ENCODE results near the gene AGPS. TPM values are rescaled to one million over a fixed set of nuclear protein-coding genes. Genes with fewer than 3 reads are reported as not detected.

AGPS gene
- polyA plus RNA-seq, 1 experiment, result 6.9 TPM

DNA sequence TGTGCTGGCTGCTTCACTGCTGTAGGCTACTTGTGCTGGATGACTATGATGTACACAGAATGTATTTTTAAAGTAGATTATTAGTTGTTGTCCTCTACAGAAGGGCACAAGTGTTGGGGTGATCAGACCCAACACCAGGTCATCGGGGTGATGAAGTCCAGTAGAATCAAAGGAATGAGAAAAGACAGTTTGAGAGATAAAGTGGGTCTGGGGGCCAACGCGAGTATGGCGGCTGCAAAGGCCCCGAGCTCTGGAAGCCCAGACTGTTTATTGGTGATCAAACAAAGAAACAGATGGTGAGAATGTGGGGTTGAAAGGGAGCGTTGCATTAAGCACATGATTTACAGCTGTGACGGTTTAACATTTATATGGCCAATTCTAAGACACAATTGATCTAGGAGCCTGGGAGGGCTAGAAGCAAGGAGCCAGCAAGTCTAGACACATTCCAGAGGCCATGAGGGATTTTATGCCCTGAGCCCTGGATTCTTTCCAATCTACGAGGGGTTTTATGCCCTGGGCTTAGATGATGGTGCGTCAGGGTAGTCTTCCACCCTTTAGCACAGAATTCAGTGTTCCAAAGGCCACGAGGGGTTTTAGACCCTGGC is 153.5 kb downstream of the AGPS start:
- Histone ChIP-seq H3K4me3 (ENCODE audit: low read depth, low read length) (no peak overlapping the region), H3K36me3 (ENCODE audit: control insufficient read depth, insufficient read depth, low read length) (no peaks in the 10 kb centered on the region; the same call in 1 of the 2 replicates), H3K27me3 (ENCODE audit: control insufficient read depth, insufficient read depth, low read length) (no peaks in the 10 kb centered on the region)
- DNase-seq (ENCODE audit: low read depth), result no peak
- TF ChIP-seq CTCF (IDR thresholded peaks at IDR 0.05; ENCODE audit: insufficient read depth, low read depth, low read length), result no peak
- ChIA-PET POLR2A (no interaction called here), CTCF (interaction anchor here (0.6 kb wide), 1 partner anchor 15 kb away, joined by 3 read pairs; no protein-coding TSS in a partner anchor)

- Histone ChIP-seq H3K27me3 (ENCODE audit: control insufficient read depth, insufficient read depth, low read length) (no peaks in the 10 kb centered on the region), H3K36me3 (ENCODE audit: control insufficient read depth, insufficient read depth, low read length) (no peaks in the 10 kb centered on the region; the same call in 1 of the 2 replicates), H3K4me3 (ENCODE audit: low read depth, low read length) (no peak overlapping the region)
- DNase-seq (ENCODE audit: low read depth), result no peak
- ChIA-PET POLR2A (no interaction called here), CTCF (interaction anchor here (0.6 kb wide), 1 partner anchor 17 kb away, joined by 3 read pairs; no protein-coding TSS in a partner anchor)
- no peak for TF ChIP-seq CTCF (IDR thresholded peaks at IDR 0.05; ENCODE audit: insufficient read depth, low read depth, low read length)
These were observed 154.5 kb downstream of the AGPS start for GRCh38 chr2:177547122-177547521.

GRCh38 chr2:177547772-177548171 is 155.2 kb downstream of the AGPS start:
- no peak overlapping the region for H3K4me3 ChIP-seq (ENCODE audit: low read depth, low read length)
- ChIA-PET POLR2A (no interaction called here), CTCF (no interaction called here)
- no peak for TF ChIP-seq CTCF (IDR thresholded peaks at IDR 0.05; ENCODE audit: insufficient read depth, low read depth, low read length)
- DNase-seq (ENCODE audit: low read depth), result no peak
- H3K36me3 ChIP-seq (ENCODE audit: control insufficient read depth, insufficient read depth, low read length), result no peaks in the 10 kb centered on the region; the same call in 1 of the 2 replicates
- H3K27me3 ChIP-seq (ENCODE audit: control insufficient read depth, insufficient read depth, low read length), result no peaks in the 10 kb centered on the region

- no peaks in the 10 kb centered on the region for H3K27me3 ChIP-seq (ENCODE audit: control insufficient read depth, insufficient read depth, low read length)
These were observed 156.1 kb downstream of the AGPS start for GRCh38 chr2:177548636-177549035.

GRCh38 chr2:177549171-177549570 is 156.6 kb downstream of the AGPS start:
- CTCF ChIA-PET, result interaction anchor here (0.6 kb wide), 1 partner anchor 109 kb away, joined by 3 read pairs; no protein-coding TSS in a partner anchor
- H3K27me3 ChIP-seq (ENCODE audit: control insufficient read depth, insufficient read depth, low read length), result no peaks in the 10 kb centered on the region
- DNase-seq (ENCODE audit: low read depth), result no peak
- no peak overlapping the region for H3K4me3 ChIP-seq (ENCODE audit: low read depth, low read length)
- H3K36me3 ChIP-seq (ENCODE audit: control insufficient read depth, insufficient read depth, low read length), result no peaks in the 10 kb centered on the region; the same call in 1 of the 2 replicates
- POLR2A ChIA-PET, result no interaction called here
- TF ChIP-seq CTCF (IDR thresholded peaks at IDR 0.05; ENCODE audit: insufficient read depth, low read depth, low read length), result no peak

More at GRCh38 chr2:177548636-177549035, 156.1 kb downstream of the AGPS start:
- DNase-seq (ENCODE audit: low read depth), result no peak
- ChIA-PET CTCF (interaction anchor here (0.6 kb wide), 1 partner anchor 109 kb away, joined by 3 read pairs; no protein-coding TSS in a partner anchor), POLR2A (no interaction called here)
- Histone ChIP-seq H3K36me3 (ENCODE audit: control insufficient read depth, insufficient read depth, low read length) (no peaks in the 10 kb centered on the region; the same call in 1 of the 2 replicates), H3K4me3 (ENCODE audit: low read depth, low read length) (no peak overlapping the region)
- TF ChIP-seq CTCF (IDR thresholded peaks at IDR 0.05; ENCODE audit: insufficient read depth, low read depth, low read length), result no peak
